NCI-H748 treated with DMSO at 0.1 percent for 48 hours (cell line): ENCODE results near the gene SORBS1.

ENCODE experiments used
- DNase-seq: peaks from one replicate; lab custom pipeline; 2025; lab: John Stamatoyannopoulos, UW

SORBS1 gene

DNA sequence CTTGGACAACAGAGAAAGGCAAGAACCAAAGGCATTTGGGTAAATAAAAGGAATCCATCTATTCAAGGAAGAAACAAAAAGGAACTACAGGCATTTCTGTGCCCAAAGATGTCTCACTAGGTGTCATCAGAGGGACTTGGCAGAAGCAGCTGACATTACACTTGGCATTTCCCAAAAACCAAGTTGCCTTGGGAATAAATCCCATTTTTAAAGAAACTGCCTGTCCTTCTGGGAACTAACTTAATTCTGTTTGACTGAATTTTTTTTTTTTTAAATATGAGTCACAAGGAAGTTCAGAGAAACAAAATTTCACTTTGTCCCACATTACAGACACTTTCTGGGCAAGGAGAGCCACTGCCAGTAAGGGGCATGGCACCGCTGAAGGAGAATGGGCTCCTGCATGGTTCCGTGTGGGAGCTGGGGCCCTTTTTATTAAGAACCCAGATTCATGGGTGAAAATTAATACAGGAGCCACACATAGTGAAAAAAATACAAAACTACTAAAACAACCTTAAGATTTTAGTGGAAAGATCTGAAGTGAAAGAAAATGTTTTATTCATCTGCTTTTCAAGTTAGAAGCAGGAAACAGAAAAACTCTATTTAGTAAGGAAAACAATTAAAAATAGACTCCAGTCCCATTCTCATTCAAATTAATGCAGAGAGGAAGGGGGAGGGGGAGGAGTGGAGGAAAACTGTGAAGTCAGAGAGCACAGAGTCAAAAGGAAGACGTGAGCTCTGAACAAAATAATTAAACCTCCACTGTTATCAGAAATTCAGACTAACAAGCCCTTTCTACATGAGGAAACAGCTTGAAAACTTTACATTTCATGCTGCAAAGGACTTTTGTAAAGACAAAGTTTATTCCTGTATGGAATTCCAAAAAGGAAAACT is 151.9 kb downstream of the SORBS1 start:
- DNase-seq, result no peak

DNA sequence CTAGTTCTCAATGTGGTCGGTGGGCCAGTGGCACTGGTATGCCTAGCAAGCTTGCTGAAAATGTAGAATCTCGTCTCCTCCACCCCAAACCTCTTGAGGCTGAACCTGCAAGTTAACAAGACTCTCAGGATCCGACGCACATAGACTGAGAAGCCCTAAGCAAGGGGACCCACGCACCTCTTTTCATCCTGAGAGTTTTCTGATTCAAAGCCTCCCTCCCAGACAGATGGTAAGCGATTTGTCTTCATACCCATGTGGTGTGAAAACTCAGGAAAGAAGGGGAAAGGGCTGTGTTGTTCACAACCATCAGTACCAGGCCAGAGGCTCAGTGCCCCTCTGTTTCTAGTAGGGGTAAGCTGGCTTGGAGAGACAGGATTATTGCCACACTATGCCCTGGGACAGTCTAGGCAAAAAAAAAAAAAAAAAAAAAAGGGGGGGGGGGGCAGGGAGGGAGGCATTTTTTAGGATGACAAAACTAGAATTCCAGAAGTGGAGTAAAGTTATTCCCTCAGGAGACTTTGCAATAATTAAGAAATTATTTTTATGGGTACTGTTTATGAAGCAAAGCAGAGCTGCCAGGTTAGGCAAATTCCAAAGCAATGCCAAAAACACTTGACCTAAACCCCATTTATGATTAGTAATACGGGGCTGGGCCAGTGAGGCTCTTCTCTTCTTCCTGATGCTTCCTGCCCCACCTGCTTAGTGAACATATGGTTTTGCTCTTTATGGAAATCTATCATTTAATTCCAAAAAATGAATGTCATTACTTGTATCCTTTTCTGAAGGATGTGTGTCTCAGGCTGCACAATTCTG is 152.8 kb downstream of the SORBS1 start:
- DNase-seq, result no peak

DNA sequence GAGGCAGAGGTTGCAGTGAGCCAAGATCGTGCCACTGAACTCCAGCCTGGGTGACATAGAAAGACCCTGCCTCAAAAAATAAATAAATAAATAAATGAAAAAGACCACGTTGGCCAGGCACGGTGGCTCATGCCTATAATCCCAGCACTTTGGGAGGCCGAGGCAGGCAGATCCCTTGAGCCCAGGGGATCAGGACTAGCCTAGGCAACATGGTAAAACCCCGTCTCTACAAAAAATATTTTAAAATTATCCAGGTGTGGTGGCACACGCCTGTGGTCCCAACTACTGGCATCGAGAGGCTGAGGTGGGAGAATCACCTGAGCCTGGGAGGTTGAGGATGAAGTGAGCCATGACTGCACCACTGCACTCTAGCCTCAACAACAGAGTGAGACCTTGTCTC is 153.6 kb downstream of the SORBS1 start:
- no peak for DNase-seq

DNA sequence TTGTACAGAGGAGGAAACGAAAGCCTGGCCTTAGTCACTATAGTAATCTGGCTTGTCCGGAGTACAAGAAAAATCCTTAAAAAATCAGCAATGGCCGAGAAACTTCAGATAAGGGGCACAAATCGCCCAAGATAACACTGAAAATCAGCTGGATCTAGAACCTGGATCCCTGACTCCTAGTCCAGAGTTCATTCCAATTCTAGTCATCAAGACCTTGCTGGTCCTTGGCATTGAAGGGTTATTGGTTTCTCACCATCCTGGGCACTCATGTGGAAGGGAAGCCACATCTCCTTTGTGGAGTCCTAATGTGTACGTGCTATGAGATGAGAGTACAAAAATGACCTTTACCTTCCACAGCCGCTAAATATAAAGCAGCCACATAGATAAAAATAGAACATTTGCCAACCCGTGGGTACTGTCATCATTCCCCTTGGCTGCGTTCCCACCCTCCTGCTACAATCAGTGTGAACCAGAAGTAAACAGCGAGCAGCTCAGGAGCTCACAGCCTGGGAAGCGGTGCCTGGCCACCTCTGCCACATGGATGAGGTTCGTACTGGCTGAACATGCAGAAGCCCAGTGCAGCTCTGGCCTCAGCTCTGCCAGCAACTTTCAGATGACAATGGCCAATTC is 154.4 kb downstream of the SORBS1 start:
- no peak for DNase-seq

GRCh38 chr10:95405655-95406054 is 155.5 kb downstream of the SORBS1 start:
- DNase-seq, result no peak

DNA sequence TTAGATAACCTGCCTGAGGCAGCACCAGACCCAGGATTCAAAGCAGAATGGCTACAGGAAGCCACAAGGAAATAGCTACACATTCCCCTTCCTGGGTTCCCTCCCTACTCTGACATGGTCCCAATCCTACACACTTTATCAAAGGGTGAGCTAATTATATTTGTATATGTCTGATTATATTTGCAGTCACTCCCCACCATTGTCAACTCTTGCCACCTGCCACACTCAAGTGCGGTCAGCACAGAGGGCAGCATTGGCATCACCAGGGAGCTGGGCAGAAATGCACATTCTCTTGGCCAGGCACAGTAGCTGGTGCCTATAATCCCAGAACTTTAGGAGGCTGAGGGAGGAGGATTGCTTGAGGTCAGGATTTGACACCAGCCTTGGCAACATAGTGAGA is 156.3 kb downstream of the SORBS1 start:
- no peak for DNase-seq

DNA sequence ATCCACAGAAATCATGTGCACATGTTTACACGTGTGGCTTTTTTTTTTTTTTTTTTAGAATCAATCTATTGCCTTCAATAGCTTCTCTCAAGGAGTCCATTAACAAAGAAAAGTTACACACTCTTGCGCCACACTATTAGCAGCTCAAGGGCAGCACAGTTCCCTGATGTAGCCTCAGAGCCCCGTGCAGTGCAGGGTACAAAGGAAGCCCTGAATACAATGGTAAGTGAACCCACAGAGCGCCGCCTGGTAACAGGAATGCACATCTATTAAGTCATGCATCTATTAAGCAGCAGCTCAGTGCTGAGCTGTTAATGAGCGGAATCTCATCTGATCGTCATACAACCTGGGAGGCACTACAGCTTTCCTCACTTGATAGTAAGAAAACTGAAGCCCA is 156.7 kb downstream of the SORBS1 start:
- DNase-seq, result no peak

DNA sequence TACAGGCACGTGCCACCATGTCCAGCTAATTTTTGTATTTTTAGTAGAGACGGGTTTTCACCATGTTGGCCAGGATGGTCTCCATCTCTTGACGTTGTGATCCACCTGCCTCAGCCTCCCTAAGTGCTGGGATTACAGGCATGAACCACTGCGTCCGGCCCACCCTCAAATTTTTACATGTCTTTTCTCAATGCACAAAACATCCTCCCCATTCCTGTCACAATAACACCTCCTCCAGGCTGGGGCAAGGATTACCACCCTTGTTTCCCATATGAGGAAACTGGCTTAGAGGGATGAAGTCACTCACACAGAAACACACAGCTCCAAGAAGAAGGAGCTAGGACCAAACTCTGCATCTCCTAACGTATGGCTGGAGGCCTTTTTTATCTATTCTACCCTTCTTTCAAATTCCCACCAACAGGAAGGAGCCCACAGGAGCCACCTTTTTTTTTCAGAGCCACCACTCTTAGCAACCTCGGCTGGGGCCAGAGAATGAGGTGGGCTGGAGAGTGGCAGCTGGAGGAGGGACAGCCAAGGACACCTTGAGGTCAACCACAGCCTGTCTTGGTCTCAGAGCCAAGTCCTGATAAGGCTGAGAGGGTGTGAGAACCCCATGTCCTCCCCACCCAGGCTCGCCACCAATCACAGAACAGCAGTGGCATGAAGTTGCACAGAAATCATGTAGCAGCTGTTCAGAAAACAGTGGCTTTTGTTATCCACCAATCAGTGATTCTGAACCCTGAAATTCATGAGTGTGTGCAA is 157.3 kb downstream of the SORBS1 start:
- DNase-seq, result no peak

- DNase-seq, result no peak
Observed at GRCh38 chr10:95401704-95402469, 159.3 kb downstream of the SORBS1 start.

GRCh38 chr10:95400787-95401186 is 160.4 kb downstream of the SORBS1 start:
- DNase-seq, result no peak

GRCh38 chr10:95399183-95399582 is 162.0 kb downstream of the SORBS1 start:
- DNase-seq, result no peak

- DNase-seq, result no peak
Observed at GRCh38 chr10:95397747-95398146, 163.4 kb downstream of the SORBS1 start.

- no peak for DNase-seq
Observed at GRCh38 chr10:95395947-95396449, 165.2 kb downstream of the SORBS1 start.

- DNase-seq, result no peak
Observed at GRCh38 chr10:95394161-95394880, 166.8 kb downstream of the SORBS1 start.

- no peak for DNase-seq
Observed at GRCh38 chr10:95392681-95393164, 168.4 kb downstream of the SORBS1 start.

DNA sequence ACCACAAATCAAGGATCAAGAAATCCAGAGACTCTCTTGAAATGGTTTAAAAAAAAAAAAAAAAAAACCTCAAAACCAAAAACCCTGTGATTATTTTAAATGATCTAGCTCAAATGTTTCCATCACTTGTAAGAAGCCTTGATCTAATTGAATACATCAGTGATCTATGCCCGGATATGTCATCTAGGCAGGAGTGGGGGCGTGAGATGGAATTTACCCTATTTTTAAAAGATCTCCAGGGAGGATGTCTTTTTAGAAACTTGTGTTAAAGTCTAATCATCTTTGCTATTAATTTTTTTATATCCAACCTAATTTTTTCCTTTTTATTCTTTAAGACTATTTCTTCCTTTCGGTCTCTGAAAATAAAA is 169.0 kb downstream of the SORBS1 start:
- no peak for DNase-seq

DNA sequence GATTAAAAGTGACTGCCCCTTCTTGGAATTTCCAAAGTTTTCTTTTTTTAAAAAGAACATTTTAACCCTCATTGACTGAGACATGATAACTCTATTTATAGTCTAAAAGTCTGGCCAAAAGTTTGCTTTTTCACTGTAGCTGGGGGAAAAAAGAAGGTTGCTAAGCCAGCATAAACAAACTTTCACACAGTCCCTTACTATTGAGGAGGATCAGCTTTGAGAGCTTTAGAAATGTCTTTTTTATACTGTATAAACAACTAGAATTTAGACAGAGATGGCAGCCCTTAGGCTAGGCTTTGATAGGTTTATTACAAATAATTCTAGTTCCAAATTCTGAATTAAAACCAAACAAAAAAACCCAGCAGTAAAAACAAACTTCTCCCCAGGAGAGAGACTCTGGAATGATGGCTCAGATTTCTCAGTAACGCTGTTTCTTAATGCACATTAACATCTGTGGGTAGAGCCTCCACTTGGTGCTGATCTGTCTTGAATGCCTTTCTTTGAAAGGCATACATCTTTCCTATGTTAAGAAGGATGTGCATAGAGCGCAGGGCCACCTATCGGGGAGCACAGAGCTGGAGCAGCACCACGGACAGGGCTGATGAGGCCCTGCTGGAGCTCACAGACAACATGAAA is 169.5 kb downstream of the SORBS1 start:
- DNase-seq, result no peak

- DNase-seq, result no peak
Observed at GRCh38 chr10:95391164-95391563, 170.0 kb downstream of the SORBS1 start.

- DNase-seq, result no peak
Observed at GRCh38 chr10:95389982-95390381, 171.2 kb downstream of the SORBS1 start.

GRCh38 chr10:95389176-95389575 is 172.0 kb downstream of the SORBS1 start:
- no peak for DNase-seq
